Fibroblast of mammary gland (primary cell): ENCODE results near the gene KRTAP5-7.

ENCODE experiments used
- DNase-seq: peaks from one replicate; pipeline ENCODE4 v3.0.0-alpha.2; 2010; ENCODE audit warnings: low read depth
- H3K4me3 ChIP-seq: 2 replicates; pipeline ENCODE4 v1.5.1; 2011; ENCODE audit warnings: low read depth, mild to moderate bottlenecking, low read length, moderate library complexity; ENCODE audit not compliant: control insufficient read depth
- TF ChIP-seq, protein P1 (sequence below): conservative IDR thresholded peaks from 2 replicates; pipeline ENCODE4 v1.5.1; 2011; ENCODE audit warnings: low read depth, low read length, inconsistent platforms; ENCODE audit not compliant: control insufficient read depth, insufficient read depth

The KRTAP5-7 gene

DNA sequence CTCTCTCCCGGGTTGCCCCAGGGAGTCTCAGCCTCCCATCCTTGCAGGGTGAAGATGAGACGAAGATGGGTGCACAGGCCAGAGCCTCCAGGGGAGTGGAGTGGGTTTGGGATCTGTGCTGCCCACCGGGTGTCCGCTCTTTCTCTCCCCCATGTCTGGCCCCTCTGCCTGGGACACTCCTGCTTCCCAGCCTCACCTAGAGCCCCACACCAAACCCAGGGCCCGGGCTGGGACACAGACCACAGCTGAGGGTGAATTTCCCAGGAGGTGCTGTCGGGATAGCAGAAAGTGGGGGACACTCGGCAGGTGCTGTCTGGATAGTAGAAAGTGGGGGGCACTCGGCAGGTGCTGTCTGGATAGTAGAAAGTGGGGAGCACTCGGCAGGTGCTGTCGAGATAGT is 25.0 kb upstream of the KRTAP5-7 start:
- DNase-seq, result no peak
- H3K4me3 ChIP-seq, result no peak overlapping the region
- TF ChIP-seq, protein P1, sequence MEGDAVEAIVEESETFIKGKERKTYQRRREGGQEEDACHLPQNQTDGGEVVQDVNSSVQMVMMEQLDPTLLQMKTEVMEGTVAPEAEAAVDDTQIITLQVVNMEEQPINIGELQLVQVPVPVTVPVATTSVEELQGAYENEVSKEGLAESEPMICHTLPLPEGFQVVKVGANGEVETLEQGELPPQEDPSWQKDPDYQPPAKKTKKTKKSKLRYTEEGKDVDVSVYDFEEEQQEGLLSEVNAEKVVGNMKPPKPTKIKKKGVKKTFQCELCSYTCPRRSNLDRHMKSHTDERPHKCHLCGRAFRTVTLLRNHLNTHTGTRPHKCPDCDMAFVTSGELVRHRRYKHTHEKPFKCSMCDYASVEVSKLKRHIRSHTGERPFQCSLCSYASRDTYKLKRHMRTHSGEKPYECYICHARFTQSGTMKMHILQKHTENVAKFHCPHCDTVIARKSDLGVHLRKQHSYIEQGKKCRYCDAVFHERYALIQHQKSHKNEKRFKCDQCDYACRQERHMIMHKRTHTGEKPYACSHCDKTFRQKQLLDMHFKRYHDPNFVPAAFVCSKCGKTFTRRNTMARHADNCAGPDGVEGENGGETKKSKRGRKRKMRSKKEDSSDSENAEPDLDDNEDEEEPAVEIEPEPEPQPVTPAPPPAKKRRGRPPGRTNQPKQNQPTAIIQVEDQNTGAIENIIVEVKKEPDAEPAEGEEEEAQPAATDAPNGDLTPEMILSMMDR, result no peak

DNA sequence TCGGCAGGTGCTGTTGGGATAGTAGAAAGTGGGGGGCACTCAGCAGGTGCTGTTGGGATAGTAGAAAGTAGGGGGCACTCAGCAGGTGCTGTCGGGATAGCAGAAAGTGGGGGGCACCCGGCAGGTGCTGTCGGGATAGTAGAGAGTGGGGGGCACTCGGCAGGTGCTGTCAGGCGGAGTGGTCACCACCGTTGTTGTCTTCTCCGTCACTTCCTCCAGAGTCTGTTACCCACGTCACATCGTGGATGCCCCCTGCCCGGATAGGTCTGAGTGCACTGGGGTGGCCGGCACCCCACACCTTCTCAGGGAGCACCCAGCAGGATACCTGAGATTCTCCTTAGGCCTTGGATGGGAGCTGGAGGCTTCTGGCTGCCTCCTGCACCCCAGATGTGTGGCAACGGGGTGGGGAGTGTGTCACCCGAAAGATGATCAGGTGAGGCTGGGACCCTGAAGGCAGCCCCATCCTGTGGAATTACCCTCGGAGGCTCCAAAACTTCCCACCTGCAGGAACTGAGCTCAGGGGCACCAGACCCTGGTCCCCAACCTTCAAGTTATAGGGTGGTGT is 24.1 kb upstream of the KRTAP5-7 start:
- TF ChIP-seq, protein P1, result no peak
- no peak overlapping the region for H3K4me3 ChIP-seq
- DNase-seq, result no peak

DNA sequence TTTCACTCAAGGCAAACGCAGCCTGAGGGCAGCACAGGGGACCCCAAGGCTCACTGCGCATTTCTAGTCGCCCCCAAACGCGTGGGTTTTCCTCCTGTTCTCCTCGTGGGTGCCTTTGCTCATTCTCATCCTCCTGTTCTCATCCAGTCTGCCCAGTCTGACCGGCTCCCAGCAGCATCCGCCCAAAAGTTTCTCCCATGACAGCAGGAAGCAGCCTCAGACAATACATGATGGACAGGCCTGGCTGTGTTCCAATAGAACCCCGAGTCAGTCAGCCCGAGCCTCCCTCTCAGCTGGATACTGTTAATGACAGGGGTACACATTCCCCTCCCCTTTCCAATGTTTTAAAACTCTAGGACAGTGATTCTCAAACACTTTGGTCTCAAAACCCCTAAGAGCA is 22.5 kb upstream of the KRTAP5-7 start:
- no peak for DNase-seq

DNA sequence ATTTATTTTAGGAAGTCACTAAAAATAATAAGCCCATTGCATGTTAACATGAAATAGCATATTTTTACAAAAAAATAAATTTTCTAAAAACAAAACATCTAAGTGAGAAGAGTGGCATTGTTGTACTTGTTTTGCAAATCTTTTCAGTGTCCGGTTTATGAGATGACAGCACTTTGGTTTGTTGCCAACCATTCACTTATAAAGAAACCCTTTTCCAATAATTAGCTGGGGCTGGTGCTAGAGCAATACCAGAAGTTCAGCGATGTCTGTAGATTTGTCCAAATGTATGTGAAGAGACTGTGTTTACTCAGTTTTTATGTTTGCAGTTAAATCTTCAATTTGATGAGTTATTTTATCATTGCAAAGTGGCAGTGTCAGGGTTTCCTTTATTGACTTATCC is 22.1 kb upstream of the KRTAP5-7 start:
- no peak overlapping the region for H3K4me3 ChIP-seq
- no peak for DNase-seq
- TF ChIP-seq, protein P1, result no peak

More for the DNA sequence above, 22.5 kb upstream of the KRTAP5-7 start:
- H3K4me3 ChIP-seq, result no peak overlapping the region
- TF ChIP-seq, protein P1, result no peak

DNA sequence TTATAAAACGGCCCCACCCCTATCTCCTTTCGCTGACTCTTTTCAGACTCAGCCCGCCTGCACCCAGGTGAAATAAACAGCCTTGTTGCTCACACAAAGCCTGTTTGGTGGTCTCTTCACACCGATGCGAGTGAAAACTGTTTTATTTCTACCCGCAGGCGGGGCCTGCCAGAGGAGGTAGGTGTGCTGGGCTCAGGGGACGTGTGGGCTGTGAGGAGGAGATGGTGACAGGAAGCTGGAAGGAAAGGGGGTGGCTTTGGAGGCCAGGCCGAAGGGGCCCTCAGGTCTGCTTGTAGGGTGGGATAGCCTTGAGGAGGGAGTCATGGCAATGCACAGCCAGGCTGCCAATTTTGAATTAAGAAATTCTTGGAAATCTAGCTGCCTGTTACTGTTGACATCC is 21.3 kb upstream of the KRTAP5-7 start:
- H3K4me3 ChIP-seq, result no peak overlapping the region
- no peak for DNase-seq
- TF ChIP-seq, protein P1, result no peak

DNA sequence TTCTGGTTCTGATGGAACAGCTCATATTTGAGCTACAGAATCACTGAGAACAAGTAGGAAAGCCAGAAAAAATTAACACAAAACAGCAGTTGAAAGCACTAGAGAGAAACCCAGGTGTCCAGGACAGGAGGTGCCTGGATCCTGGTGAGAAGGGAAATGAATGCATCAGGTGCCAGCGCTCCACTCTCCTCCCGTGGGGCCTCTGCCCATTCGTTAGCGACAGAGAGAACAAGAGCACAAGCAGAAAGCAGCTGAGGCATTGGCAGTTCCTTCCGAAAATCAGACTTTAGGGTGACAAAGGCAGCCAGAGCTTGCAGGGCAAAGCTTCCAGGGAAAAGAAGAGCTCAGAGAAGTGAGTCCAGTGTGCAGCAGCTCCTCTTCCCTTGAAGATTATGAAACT is 20.0 kb upstream of the KRTAP5-7 start:
- TF ChIP-seq, protein P1, result no peak
- DNase-seq, result no peak
- no peak overlapping the region for H3K4me3 ChIP-seq
